Lung (tissue), 12 donors: ENCODE results near the gene EPAS1. TPM values are rescaled to one million over a fixed set of nuclear protein-coding genes. Genes with fewer than 3 reads are reported as not detected.

ENCODE experiments used
- ATAC-seq: fragments of 200-7000 bp; cut with Tn5 transposase; one replicate; pipeline ENCODE4 v1.9.1; 2020; ENCODE audit warnings: moderate number of reproducible peaks; ENCODE audit not compliant: insufficient read depth, low FRiP score
- DNase-seq, 3 donors: peaks; one replicate each; pipeline ENCODE4 v3.0.0-alpha.2; 2013 to 2017
- H3K27ac ChIP-seq, 2 donors: one replicate each; pipeline ENCODE4 v1.5.1; 2013; ENCODE audit warnings: mild to moderate bottlenecking in 2 of 2, moderate library complexity in 2 of 2, control low read depth in 1 of 2, inconsistent platforms in 1 of 2, low read depth in 1 of 2, low read length in 1 of 2
- H3K27me3 ChIP-seq, 3 donors: one replicate each; pipeline ENCODE4 v1.5.1; 2013; ENCODE audit warnings: low read length in 2 of 3; ENCODE audit not compliant: control insufficient read depth in 3 of 3, insufficient read depth in 3 of 3
- H3K36me3 ChIP-seq, 4 donors: one replicate each; pipeline ENCODE4 v1.5.1; 2013; ENCODE audit warnings: low read length in 4 of 4, mild to moderate bottlenecking in 1 of 4, moderate library complexity in 1 of 4; ENCODE audit not compliant: control insufficient read depth in 4 of 4, insufficient read depth in 4 of 4
- H3K4me1 ChIP-seq, 5 donors: one replicate each; pipeline ENCODE4 v1.5.1; 2013; ENCODE audit warnings: low read length in 5 of 5, mild to moderate bottlenecking in 2 of 5, moderate library complexity in 1 of 5; ENCODE audit not compliant: control insufficient read depth in 5 of 5, insufficient read depth in 5 of 5
- H3K4me3 ChIP-seq: one replicate; pipeline ENCODE4 v1.5.1; 2013; ENCODE audit warnings: mild to moderate bottlenecking, control low read depth, moderate library complexity
- H3K9ac ChIP-seq, 2 donors: one replicate each; pipeline ENCODE4 v1.5.1; 2013; ENCODE audit warnings: low read length in 2 of 2, control low read depth in 1 of 2; ENCODE audit not compliant: insufficient read depth in 1 of 2
- H3K9me3 ChIP-seq, 4 donors: one replicate each; pipeline ENCODE4 v1.5.1; 2013; ENCODE audit warnings: low read length in 3 of 4, mild to moderate bottlenecking in 1 of 4, moderate library complexity in 1 of 4; ENCODE audit not compliant: control insufficient read depth in 4 of 4, insufficient read depth in 3 of 4
- CTCF ChIP-seq: IDR thresholded peaks from 2 replicates; pipeline ENCODE4 v1.5.1; 2012; ENCODE audit warnings: mild to moderate bottlenecking; ENCODE audit errors: control extremely low read depth, extremely low read depth
- WGBS, 2 donors: extraction: QIAGEN DNeasy Blood & Tissue Kit; methylation state at CpG; one replicate each; pipeline ENCODE4 v1.1.7; 2013; 5-methylcytosine and 5-hydroxymethylcytosine counted together
- polyA plus RNA-seq, 2 donors: library from polyadenylated mRNA; stranded (reverse); fragments of 200-250 nt; gene quantifications; one replicate each; pipeline ENCODE4 v1.2.1, GENCODE V29; 2013
- total RNA-seq, 2 donors: library from RNA; depleted of rRNA in 1 of 2; stranded (reverse); fragments of >200 nt in 1 of 2; gene quantifications; one replicate each; pipeline ENCODE4 v1.2.1, GENCODE V29; 2014 to 2021
- donor health status: control.
- donor health status: control.
- donor health status: Bipolar disorder and iron deficiency.
- donor health status: healthy.
- donor health status: DM: yes; HTN: yes; CAD: no.

EPAS1 gene
- total and polyA plus RNA-seq, 4 donors = 233 to 1,051 (median 381) TPM

- H3K9ac ChIP-seq = no peak overlapping the region
- peak overlapping the region; percentile 88 to 93 for H3K27ac ChIP-seq
- H3K4me3 ChIP-seq = no peak overlapping the region
- no peaks in the 10 kb centered on the region for H3K36me3 ChIP-seq
- no peak for TF ChIP-seq CTCF
- peaks cover 15 to 64% (median 26%) of the 10 kb centered on the region in 5 donors for H3K4me1 ChIP-seq
- ATAC-seq (peak; percentile 82), DNase-seq (peak; percentile 78 to 91 (median 83))
- 20 to 47% methylated on average over 11 of the region's 11 CpGs for WGBS, 2 donors
- H3K9me3 ChIP-seq = no peaks in the 10 kb centered on the region
- no peaks in the 10 kb centered on the region for H3K27me3 ChIP-seq
Observed at GRCh38 chr2:46315103-46315890, 18.1 kb downstream of the EPAS1 start.

- H3K36me3 ChIP-seq = no peaks in the 10 kb centered on the region
- 60 to 62% methylated on average over 3 of the region's 3 CpGs for WGBS, 2 donors
- peaks cover 16 to 59% (median 18%) of the 10 kb centered on the region in 5 donors for H3K4me1 ChIP-seq
- no peaks in the 10 kb centered on the region for H3K27me3 ChIP-seq
- H3K9ac ChIP-seq = no peak overlapping the region
- H3K27ac ChIP-seq = peak overlapping the region; percentile 28 to 63
- no peak for DNase-seq
- no peak overlapping the region for H3K4me3 ChIP-seq
- H3K9me3 ChIP-seq = no peaks in the 10 kb centered on the region
- TF ChIP-seq CTCF = no peak
- ATAC-seq = no peak
Observed at GRCh38 chr2:46317094-46317486, 19.9 kb downstream of the EPAS1 start.

- Histone ChIP-seq H3K27ac (peak overlapping the region in 1 of 2 donors; percentile 57), H3K4me3 (no peak overlapping the region), H3K4me1 (peaks cover 17 to 57% (median 18%) of the 10 kb centered on the region in 5 donors), H3K9me3 (no peaks in the 10 kb centered on the region), H3K27me3 (no peaks in the 10 kb centered on the region), H3K9ac (no peak overlapping the region), H3K36me3 (no peaks in the 10 kb centered on the region)
- no peak for TF ChIP-seq CTCF
- DNase-seq (no peak), ATAC-seq (no peak)
- WGBS, 2 donors = 70 to 71% methylated on average over 3 of the region's 3 CpGs
Observed at GRCh38 chr2:46318579-46319460, 21.6 kb downstream of the EPAS1 start.
